Astrocyte of the cerebellum (primary cell): ENCODE measurements around the gene DLST.

Experiments used
- DNase-seq: peaks from one replicate; pipeline ENCODE4 v3.0.0-alpha.2; 2011; ENCODE audit warnings: low read depth
- H3K4me3 ChIP-seq: 2 replicates; pipeline ENCODE4 v1.5.1; 2011; ENCODE audit warnings: mild to moderate bottlenecking, low read depth, low read length, moderate library complexity
- CTCF ChIP-seq: IDR thresholded peaks from 2 replicates; pipeline ENCODE4 v1.5.1; 2012; ENCODE audit warnings: low read length, low read depth, moderate library complexity, mild to moderate bottlenecking; ENCODE audit errors: missing control alignments
- in situ Hi-C: cut with HindIII; loops from 2 replicates; pipeline ENCODE4 v1.10.0; 2017; ENCODE audit warnings: low sequenced_read_pairs

The DLST gene

GRCh38 chr14:74879427-74880182 lies 2.1 kb upstream of the DLST start:
- TF ChIP-seq CTCF, result no peak
- no peak for DNase-seq
- no peak overlapping the region for H3K4me3 ChIP-seq
- in situ Hi-C loops, result no loop called here

- no peak for DNase-seq
- in situ Hi-C loops, result no loop called here
- H3K4me3 ChIP-seq, result peak overlapping the region; percentile 88
- no peak for TF ChIP-seq CTCF
These were observed 596 bp downstream of the DLST start for GRCh38 chr14:74882103-74882920.

GRCh38 chr14:74886001-74886400 lies 4.3 kb downstream of the DLST start:
- in situ Hi-C loops, result no loop called here
- peak; percentile 76 for DNase-seq
- TF ChIP-seq CTCF, result no peak
- no peak overlapping the region for H3K4me3 ChIP-seq

GRCh38 chr14:74888164-74889158 lies 6.7 kb downstream of the DLST start:
- in situ Hi-C loops, result no loop called here
- TF ChIP-seq CTCF, result no peak
- no peak overlapping the region for H3K4me3 ChIP-seq
- no peak for DNase-seq

- no peak for DNase-seq
- no peak for TF ChIP-seq CTCF
- in situ Hi-C loops, result no loop called here
- H3K4me3 ChIP-seq, result no peak overlapping the region
These were observed 8.5 kb downstream of the DLST start for GRCh38 chr14:74890262-74890661.

GRCh38 chr14:74891870-74892269 lies 10.2 kb downstream of the DLST start:
- H3K4me3 ChIP-seq, result no peak overlapping the region
- in situ Hi-C loops, result no loop called here
- no peak for DNase-seq
- TF ChIP-seq CTCF, result no peak
